ENCODE data around the gene MAPK8.

Gene MAPK8

GRCh38 chr10:48453451-48454301 lies 147.2 kb downstream of the MAPK8 start:
- no peaks in the 10 kb centered on the region for H3K9me3 ChIP-seq (ENCODE audit: control insufficient read depth in 5 of 5, low read length in 5 of 5)
- peaks cover 0 to 29% (median 16%) of the 10 kb centered on the region in 5 donors for H3K4me1 ChIP-seq (ENCODE audit: control insufficient read depth in 5 of 5, insufficient read depth in 5 of 5, low read length in 5 of 5)
- H3K4me3 ChIP-seq (ENCODE audit: low read depth in 1 of 5, low read length in 5 of 5): no peak overlapping the region
- H3K27ac ChIP-seq (ENCODE audit: low read depth, low read length): no peak overlapping the region
- H3K36me3 ChIP-seq (ENCODE audit: control insufficient read depth in 5 of 5, insufficient read depth in 5 of 5, low read length in 5 of 5): peaks cover 0 to 10% (median 0%) of the 10 kb centered on the region in 5 donors
- no peak overlapping the region for H3K9ac ChIP-seq (ENCODE audit: low read length in 5 of 5)
- no peaks in the 10 kb centered on the region for H3K27me3 ChIP-seq (ENCODE audit: control insufficient read depth in 5 of 5, insufficient read depth in 4 of 5, low read length in 5 of 5)

GRCh38 chr10:48454302-48455054 lies 148.0 kb downstream of the MAPK8 start:
- Histone ChIP-seq H3K9ac (ENCODE audit: low read length in 5 of 5) (no peak overlapping the region), H3K27ac (ENCODE audit: low read depth, low read length) (no peak overlapping the region), H3K9me3 (ENCODE audit: control insufficient read depth in 5 of 5, low read length in 5 of 5) (no peaks in the 10 kb centered on the region), H3K4me1 (ENCODE audit: control insufficient read depth in 5 of 5, insufficient read depth in 5 of 5, low read length in 5 of 5) (peaks cover 0 to 23% (median 15%) of the 10 kb centered on the region in 5 donors), H3K4me3 (ENCODE audit: low read depth in 1 of 5, low read length in 5 of 5) (no peak overlapping the region), H3K36me3 (ENCODE audit: control insufficient read depth in 5 of 5, insufficient read depth in 5 of 5, low read length in 5 of 5) (peaks cover 0 to 6% (median 0%) of the 10 kb centered on the region in 5 donors), H3K27me3 (ENCODE audit: control insufficient read depth in 5 of 5, insufficient read depth in 4 of 5, low read length in 5 of 5) (no peaks in the 10 kb centered on the region)

GRCh38 chr10:48455055-48455391 lies 148.5 kb downstream of the MAPK8 start:
- no peak overlapping the region for H3K27ac ChIP-seq (ENCODE audit: low read depth, low read length)
- peaks cover 0 to 18% (median 10%) of the 10 kb centered on the region in 5 donors for H3K4me1 ChIP-seq (ENCODE audit: control insufficient read depth in 5 of 5, insufficient read depth in 5 of 5, low read length in 5 of 5)
- H3K36me3 ChIP-seq (ENCODE audit: control insufficient read depth in 5 of 5, insufficient read depth in 5 of 5, low read length in 5 of 5): peaks cover 0 to 6% (median 0%) of the 10 kb centered on the region in 5 donors
- no peaks in the 10 kb centered on the region for H3K27me3 ChIP-seq (ENCODE audit: control insufficient read depth in 5 of 5, insufficient read depth in 4 of 5, low read length in 5 of 5)
- no peaks in the 10 kb centered on the region for H3K9me3 ChIP-seq (ENCODE audit: control insufficient read depth in 5 of 5, low read length in 5 of 5)
- no peak overlapping the region for H3K9ac ChIP-seq (ENCODE audit: low read length in 5 of 5)
- H3K4me3 ChIP-seq (ENCODE audit: low read depth in 1 of 5, low read length in 5 of 5): no peak overlapping the region

- H3K36me3 ChIP-seq (ENCODE audit: control insufficient read depth in 5 of 5, insufficient read depth in 5 of 5, low read length in 5 of 5): peaks cover 0 to 6% (median 0%) of the 10 kb centered on the region in 5 donors
- H3K27me3 ChIP-seq (ENCODE audit: control insufficient read depth in 5 of 5, insufficient read depth in 4 of 5, low read length in 5 of 5): no peaks in the 10 kb centered on the region
- H3K9me3 ChIP-seq (ENCODE audit: control insufficient read depth in 5 of 5, low read length in 5 of 5): no peaks in the 10 kb centered on the region
- peaks cover 0 to 16% (median 6%) of the 10 kb centered on the region in 5 donors for H3K4me1 ChIP-seq (ENCODE audit: control insufficient read depth in 5 of 5, insufficient read depth in 5 of 5, low read length in 5 of 5)
- no peak overlapping the region for H3K27ac ChIP-seq (ENCODE audit: low read depth, low read length)
- H3K4me3 ChIP-seq (ENCODE audit: low read depth in 1 of 5, low read length in 5 of 5): no peak overlapping the region
- no peak overlapping the region for H3K9ac ChIP-seq (ENCODE audit: low read length in 5 of 5)
These were observed 149.1 kb downstream of the MAPK8 start for GRCh38 chr10:48455392-48456151.

GRCh38 chr10:48456361-48456804 lies 149.9 kb downstream of the MAPK8 start:
- peaks cover 0 to 6% (median 0%) of the 10 kb centered on the region in 5 donors for H3K36me3 ChIP-seq (ENCODE audit: control insufficient read depth in 5 of 5, insufficient read depth in 5 of 5, low read length in 5 of 5)
- H3K4me1 ChIP-seq (ENCODE audit: control insufficient read depth in 5 of 5, insufficient read depth in 5 of 5, low read length in 5 of 5): peaks cover 0 to 16% (median 6%) of the 10 kb centered on the region in 5 donors
- no peaks in the 10 kb centered on the region for H3K27me3 ChIP-seq (ENCODE audit: control insufficient read depth in 5 of 5, insufficient read depth in 4 of 5, low read length in 5 of 5)
- H3K9ac ChIP-seq (ENCODE audit: low read length in 5 of 5): no peak overlapping the region
- no peak overlapping the region for H3K27ac ChIP-seq (ENCODE audit: low read depth, low read length)
- H3K9me3 ChIP-seq (ENCODE audit: control insufficient read depth in 5 of 5, low read length in 5 of 5): no peaks in the 10 kb centered on the region
- H3K4me3 ChIP-seq (ENCODE audit: low read depth in 1 of 5, low read length in 5 of 5): no peak overlapping the region

- no peak overlapping the region for H3K4me3 ChIP-seq (ENCODE audit: low read depth in 1 of 5, low read length in 5 of 5)
- no peak overlapping the region for H3K27ac ChIP-seq (ENCODE audit: low read depth, low read length)
- no peak overlapping the region for H3K9ac ChIP-seq (ENCODE audit: low read length in 5 of 5)
- H3K9me3 ChIP-seq (ENCODE audit: control insufficient read depth in 5 of 5, low read length in 5 of 5): peaks cover 0 to 3% (median 0%) of the 10 kb centered on the region in 5 donors
- peaks cover 0 to 6% (median 0%) of the 10 kb centered on the region in 5 donors for H3K36me3 ChIP-seq (ENCODE audit: control insufficient read depth in 5 of 5, insufficient read depth in 5 of 5, low read length in 5 of 5)
- H3K27me3 ChIP-seq (ENCODE audit: control insufficient read depth in 5 of 5, insufficient read depth in 4 of 5, low read length in 5 of 5): no peaks in the 10 kb centered on the region
- peaks cover 0 to 16% (median 6%) of the 10 kb centered on the region in 5 donors for H3K4me1 ChIP-seq (ENCODE audit: control insufficient read depth in 5 of 5, insufficient read depth in 5 of 5, low read length in 5 of 5)
These were observed 150.6 kb downstream of the MAPK8 start for GRCh38 chr10:48456808-48457761.

- Histone ChIP-seq H3K4me3 (ENCODE audit: low read depth in 1 of 5, low read length in 5 of 5) (no peak overlapping the region), H3K27me3 (ENCODE audit: control insufficient read depth in 5 of 5, insufficient read depth in 4 of 5, low read length in 5 of 5) (no peaks in the 10 kb centered on the region), H3K9me3 (ENCODE audit: control insufficient read depth in 5 of 5, low read length in 5 of 5) (peaks cover 0 to 3% (median 0%) of the 10 kb centered on the region in 5 donors), H3K9ac (ENCODE audit: low read length in 5 of 5) (no peak overlapping the region), H3K36me3 (ENCODE audit: control insufficient read depth in 5 of 5, insufficient read depth in 5 of 5, low read length in 5 of 5) (no peaks in the 10 kb centered on the region), H3K27ac (ENCODE audit: low read depth, low read length) (no peak overlapping the region), H3K4me1 (ENCODE audit: control insufficient read depth in 5 of 5, insufficient read depth in 5 of 5, low read length in 5 of 5) (peaks cover 0 to 16% (median 6%) of the 10 kb centered on the region in 5 donors)
These were observed 151.6 kb downstream of the MAPK8 start for GRCh38 chr10:48457949-48458661.

- Histone ChIP-seq H3K27me3 (ENCODE audit: control insufficient read depth in 5 of 5, insufficient read depth in 4 of 5, low read length in 5 of 5) (no peaks in the 10 kb centered on the region), H3K4me1 (ENCODE audit: control insufficient read depth in 5 of 5, insufficient read depth in 5 of 5, low read length in 5 of 5) (peaks cover 0 to 16% (median 6%) of the 10 kb centered on the region in 5 donors)
These were observed 152.2 kb downstream of the MAPK8 start for GRCh38 chr10:48458662-48459048.

More at GRCh38 chr10:48458662-48459048, 152.2 kb downstream of the MAPK8 start:
- H3K27ac ChIP-seq (ENCODE audit: low read depth, low read length): no peak overlapping the region
- no peaks in the 10 kb centered on the region for H3K36me3 ChIP-seq (ENCODE audit: control insufficient read depth in 5 of 5, insufficient read depth in 5 of 5, low read length in 5 of 5)
- H3K9me3 ChIP-seq (ENCODE audit: control insufficient read depth in 5 of 5, low read length in 5 of 5): peaks cover 0 to 3% (median 0%) of the 10 kb centered on the region in 5 donors
- no peak overlapping the region for H3K4me3 ChIP-seq (ENCODE audit: low read depth in 1 of 5, low read length in 5 of 5)
- H3K9ac ChIP-seq (ENCODE audit: low read length in 5 of 5): no peak overlapping the region
